Pancreas (tissue), 8 donors: ENCODE measurements around the gene CEP170B. TPM values are rescaled to one million over a fixed set of nuclear protein-coding genes. Genes with fewer than 3 reads are reported as not detected.

ENCODE experiments used
- polyA plus RNA-seq, 2 donors: library from polyadenylated mRNA; stranded (reverse); fragments of 200-250 nt; gene quantifications; one replicate each; pipeline ENCODE4 v1.2.3, GENCODE V29; 2013
- total RNA-seq, 6 donors: library from RNA; stranded (reverse); fragmentation: NEBNext Ultra II Directional in 4 of 6; extraction: Animal tissue kit (Norgen Biotek cat#: 25700) in 4 of 6; gene quantifications; one replicate each; pipeline versions ENCODE4 v1.2.1 to v1.2.4, GENCODE V29; 2021 to 2023
- donor health status: healthy with polysubstance abuse.
- donor health status: DM: no; HTN: no; CAD: no; lungs with moderate emphysema.
- donor health status: DM: no; HTN: no; CAD: no.
- donor health status: Bipolar disorder and iron deficiency.
- donor health status: DM: yes; HTN: yes; CAD: no.
- donor health status: DM: no; HTN: no; CAD: no.
- donor health status: DM: no; HTN: no; CAD: no.
- donor health status: DM: yes; HTN: yes; CAD: no.

The CEP170B gene
- total and polyA plus RNA-seq, 8 donors: 17.7 to 43.8 (median 21.9) TPM

Other genes starting within 250 kb of the CEP170B start
- 10 to 100 TPM; 20.4 to 41.1 (median 23.0) TPM for gene INF2, start 175.7 kb upstream of the CEP170B start, total RNA-seq
- 10 to 100 TPM; 79.5 to 80.8 TPM for gene INF2, start 175.7 kb upstream of the CEP170B start, polyA plus RNA-seq
- 1 to 10 TPM; 3.5 to 6.4 (median 5.0) TPM for gene ADSS1, start 141.0 kb upstream of the CEP170B start, total RNA-seq
- 1 to 10 TPM; 6.7 to 6.8 TPM for gene ADSS1, start 141.0 kb upstream of the CEP170B start, polyA plus RNA-seq
- gene SIVA1, start 112.1 kb upstream of the CEP170B start, total RNA-seq: 10 to 100 TPM; 29.1 to 54.6 (median 38.8) TPM
- gene SIVA1, start 112.1 kb upstream of the CEP170B start, polyA plus RNA-seq: 100 to 1,000 TPM in 1 of 2 donors, 10 to 100 TPM in 1; 76.3 to 136 TPM
- gene AKT1, start 69.5 kb upstream of the CEP170B start, total RNA-seq: 100 to 1,000 TPM in 1 of 6 donors, 10 to 100 TPM in 5; 70.0 to 102 (median 79.7) TPM
- 100 to 1,000 TPM in 1 of 2 donors, 10 to 100 TPM in 1; 84.7 to 106 TPM for gene AKT1, start 69.5 kb upstream of the CEP170B start, polyA plus RNA-seq
- 10 to 100 TPM in 1 of 6 donors, 1 to 10 TPM in 5; 7.8 to 10.8 (median 8.5) TPM for gene ZBTB42, start 64.2 kb upstream of the CEP170B start, total RNA-seq
- 1 to 10 TPM; 4.1 to 7.6 TPM for gene ZBTB42, start 64.2 kb upstream of the CEP170B start, polyA plus RNA-seq
- 10 to 100 TPM in 1 of 6 donors, 1 to 10 TPM in 2, under 1 TPM in 3; 0.19 to 12.5 (median 0.91) TPM for gene PLD4, start 59.6 kb downstream of the CEP170B start, total RNA-seq
- gene PLD4, start 59.6 kb downstream of the CEP170B start, polyA plus RNA-seq: under 1 TPM; 0.49 to 0.52 TPM
- 1 to 10 TPM in 5 of 6 donors, under 1 TPM in 1; 0.75 to 2.4 (median 1.5) TPM for gene AHNAK2, start 113.1 kb downstream of the CEP170B start, total RNA-seq
- gene AHNAK2, start 113.1 kb downstream of the CEP170B start, polyA plus RNA-seq: 1 to 10 TPM; 1.3 to 1.4 TPM
- gene CLBA1, start 120.5 kb downstream of the CEP170B start, total RNA-seq: 1 to 10 TPM; 4.7 to 8.3 (median 6.4) TPM
- gene CLBA1, start 120.5 kb downstream of the CEP170B start, polyA plus RNA-seq: 10 to 100 TPM; 23.6 to 32.5 TPM
- 1 to 10 TPM; 1.2 to 3.5 (median 2.6) TPM for gene CDCA4, start 155.8 kb downstream of the CEP170B start, total RNA-seq
- 1 to 10 TPM; 3.1 to 3.3 TPM for gene CDCA4, start 155.8 kb downstream of the CEP170B start, polyA plus RNA-seq
- gene GPR132, start 200.2 kb downstream of the CEP170B start, total RNA-seq: 1 to 10 TPM in 2 of 6 donors, under 1 TPM in 4; 0.14 to 2.3 (median 0.76) TPM
- gene GPR132, start 200.2 kb downstream of the CEP170B start, polyA plus RNA-seq: under 1 TPM; 0.38 to 0.46 TPM